ENCODE results near the gene CCN5.

- TF ChIP-seq, protein P1, sequence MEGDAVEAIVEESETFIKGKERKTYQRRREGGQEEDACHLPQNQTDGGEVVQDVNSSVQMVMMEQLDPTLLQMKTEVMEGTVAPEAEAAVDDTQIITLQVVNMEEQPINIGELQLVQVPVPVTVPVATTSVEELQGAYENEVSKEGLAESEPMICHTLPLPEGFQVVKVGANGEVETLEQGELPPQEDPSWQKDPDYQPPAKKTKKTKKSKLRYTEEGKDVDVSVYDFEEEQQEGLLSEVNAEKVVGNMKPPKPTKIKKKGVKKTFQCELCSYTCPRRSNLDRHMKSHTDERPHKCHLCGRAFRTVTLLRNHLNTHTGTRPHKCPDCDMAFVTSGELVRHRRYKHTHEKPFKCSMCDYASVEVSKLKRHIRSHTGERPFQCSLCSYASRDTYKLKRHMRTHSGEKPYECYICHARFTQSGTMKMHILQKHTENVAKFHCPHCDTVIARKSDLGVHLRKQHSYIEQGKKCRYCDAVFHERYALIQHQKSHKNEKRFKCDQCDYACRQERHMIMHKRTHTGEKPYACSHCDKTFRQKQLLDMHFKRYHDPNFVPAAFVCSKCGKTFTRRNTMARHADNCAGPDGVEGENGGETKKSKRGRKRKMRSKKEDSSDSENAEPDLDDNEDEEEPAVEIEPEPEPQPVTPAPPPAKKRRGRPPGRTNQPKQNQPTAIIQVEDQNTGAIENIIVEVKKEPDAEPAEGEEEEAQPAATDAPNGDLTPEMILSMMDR (IDR thresholded peaks at IDR 0.05), result no peak
- TF ChIP-seq POLR2A (IDR thresholded peaks at IDR 0.05) (no peak), POLR2AphosphoS5 (IDR thresholded peaks at IDR 0.05) (no peak)
Measured at GRCh38 chr20:44705364-44706094, 9.6 kb upstream of the CCN5 start.

Data from breast epithelium (tissue), 3 donors.